HepG2 (cell line): ENCODE measurements around the gene TAF12. TPM values are rescaled to one million over a fixed set of nuclear protein-coding genes. Genes with fewer than 3 reads are reported as not detected.

Source experiments
- CHD2 ChIP-seq: IDR thresholded peaks from 2 replicates; pipeline ENCODE4 v1.6.1; 2011; ENCODE audit warnings: low read depth, low read length, improper control_type of control experiment
- CREB1 ChIP-seq, 2 experiments: fragments of 450-650 bp in 1 of 2; IDR thresholded peaks; 2 replicates each; pipeline ENCODE4 v1.6.1; 2016 to 2017; ENCODE audit warnings: control low read depth in 1 of 2, mild to moderate bottlenecking in 1 of 2, missing compliant biosample characterization in 1 of 2, missing genetic modification characterization in 1 of 2
- SALL1 ChIP-seq: sonication (generic); formaldehyde crosslinking; IDR thresholded peaks from 2 replicates; pipeline ENCODE4 v1.8.0; 2022; ENCODE audit warnings: mild to moderate bottlenecking, missing genetic modification reagents
- TGIF2 ChIP-seq: IDR thresholded peaks from 2 replicates; pipeline ENCODE4 v1.6.1; 2016; ENCODE audit warnings: control low read depth, missing compliant biosample characterization
- ZFP82 ChIP-seq: sonication (generic); formaldehyde crosslinking; IDR thresholded peaks from 2 replicates; pipeline ENCODE4 v1.5.1; 2020; ENCODE audit warnings: mild to moderate bottlenecking, missing genetic modification reagents, borderline replicate concordance
- ZNF274 ChIP-seq: sonication (generic); formaldehyde crosslinking; IDR thresholded peaks from 2 replicates; pipeline ENCODE4 v1.5.1; 2020; ENCODE audit warnings: mild to moderate bottlenecking, missing genetic modification reagents
- ZNF430 ChIP-seq: sonication (generic); formaldehyde crosslinking; IDR thresholded peaks from 2 replicates; pipeline ENCODE4 v1.9.0; 2021; ENCODE audit warnings: mild to moderate bottlenecking, missing genetic modification reagents
- polyA plus RNA-seq, 8 experiments: library from polyadenylated mRNA; depleted of rRNA in 3 of 8; stranded (reverse) in 7 of 8; unstranded in 1 of 8; fragments of >200 nt; fragmentation: Illumina TruSeq in 4 of 8; extraction: Trizol in 4 of 8; gene quantifications; 2 replicates each; pipeline versions ENCODE4 v1.2.1 to v1.2.3, GENCODE V29; 2011 to 2016; ENCODE audit warnings: low read depth in 4 of 8, missing spikeins in 1 of 8, mixed read lengths in 1 of 8; ENCODE audit not compliant: insufficient read depth in 1 of 8
- total RNA-seq, 5 experiments: library from RNA; depleted of rRNA; stranded (reverse); fragments of >200 nt; fragmentation: Illumina TruSeq; extraction: Trizol; gene quantifications; 2 replicates each; pipeline ENCODE4 v1.2.3, GENCODE V29; 2016; ENCODE audit warnings: low read depth in 1 of 5
- TF ChIP-seq, protein P1 (sequence below): sonication (generic); formaldehyde crosslinking; IDR thresholded peaks from 2 replicates; pipeline ENCODE4 v1.4.0; 2020; ENCODE audit warnings: mild to moderate bottlenecking, missing genetic modification reagents
- TF ChIP-seq, protein P2 (sequence below): IDR thresholded peaks from 2 replicates; pipeline ENCODE4 v1.6.1; 2016; ENCODE audit warnings: low read depth, missing genetic modification reagents, missing compliant biosample characterization
- TF ChIP-seq, protein P3 (sequence below): sonication (generic); formaldehyde crosslinking; IDR thresholded peaks from 2 replicates; pipeline ENCODE4 v1.9.0; 2022; ENCODE audit warnings: low read depth, missing genetic modification reagents
- TF ChIP-seq, protein P4 (sequence below): sonication (generic); formaldehyde crosslinking; IDR thresholded peaks from 2 replicates; pipeline ENCODE4 v1.8.0; 2022; ENCODE audit warnings: mild to moderate bottlenecking, missing genetic modification reagents; ENCODE audit not compliant: insufficient replicate concordance
- TF ChIP-seq, protein P5 (sequence below): sonication (generic); formaldehyde crosslinking; IDR thresholded peaks from 2 replicates; pipeline ENCODE4 v1.4.0; 2020; ENCODE audit warnings: missing genetic modification reagents

The TAF12 gene
- total and polyA plus RNA-seq, 2 of the 13 experiments (the other 11 are each of a cell fraction or from before 2014, with no cell fraction given), result 16.3 to 17.1 TPM

DNA sequence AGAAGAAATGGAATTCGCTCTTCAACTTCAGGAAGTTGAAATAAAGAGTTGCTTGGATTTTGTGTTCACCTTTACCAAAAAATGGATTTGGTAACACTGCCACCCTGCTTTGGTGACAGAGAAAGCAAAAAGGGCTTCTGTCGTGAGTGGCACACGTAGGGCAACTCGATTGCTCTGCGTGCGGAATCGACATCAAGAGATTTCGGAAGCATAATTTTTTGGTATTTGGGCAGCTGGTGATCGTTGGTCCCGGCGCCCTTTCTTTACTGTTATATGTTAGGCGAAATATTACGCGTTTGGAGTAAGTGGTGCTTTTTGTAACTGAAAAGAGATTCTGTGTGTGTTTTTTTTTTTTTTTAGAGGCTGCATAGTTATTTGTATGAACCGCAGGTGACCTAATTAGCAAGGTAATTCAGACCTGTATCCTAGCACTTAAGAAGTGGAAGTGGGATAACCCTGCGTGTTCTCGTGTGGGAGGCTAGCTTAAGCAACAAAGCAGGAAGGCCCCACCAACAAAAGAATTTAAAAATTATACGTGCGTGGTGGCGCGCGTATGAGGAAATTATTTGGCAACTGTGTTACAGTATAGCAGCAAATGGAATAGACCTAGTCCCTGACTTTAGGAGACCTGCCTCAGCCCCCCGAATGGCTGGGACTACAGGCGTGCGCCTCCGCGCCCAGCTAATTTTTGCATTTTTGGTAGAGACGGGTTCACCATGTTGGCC, 5.8 kb upstream of the TAF12 start, which contains the start of gene RNU11 (continued):
- TF ChIP-seq, protein P1, sequence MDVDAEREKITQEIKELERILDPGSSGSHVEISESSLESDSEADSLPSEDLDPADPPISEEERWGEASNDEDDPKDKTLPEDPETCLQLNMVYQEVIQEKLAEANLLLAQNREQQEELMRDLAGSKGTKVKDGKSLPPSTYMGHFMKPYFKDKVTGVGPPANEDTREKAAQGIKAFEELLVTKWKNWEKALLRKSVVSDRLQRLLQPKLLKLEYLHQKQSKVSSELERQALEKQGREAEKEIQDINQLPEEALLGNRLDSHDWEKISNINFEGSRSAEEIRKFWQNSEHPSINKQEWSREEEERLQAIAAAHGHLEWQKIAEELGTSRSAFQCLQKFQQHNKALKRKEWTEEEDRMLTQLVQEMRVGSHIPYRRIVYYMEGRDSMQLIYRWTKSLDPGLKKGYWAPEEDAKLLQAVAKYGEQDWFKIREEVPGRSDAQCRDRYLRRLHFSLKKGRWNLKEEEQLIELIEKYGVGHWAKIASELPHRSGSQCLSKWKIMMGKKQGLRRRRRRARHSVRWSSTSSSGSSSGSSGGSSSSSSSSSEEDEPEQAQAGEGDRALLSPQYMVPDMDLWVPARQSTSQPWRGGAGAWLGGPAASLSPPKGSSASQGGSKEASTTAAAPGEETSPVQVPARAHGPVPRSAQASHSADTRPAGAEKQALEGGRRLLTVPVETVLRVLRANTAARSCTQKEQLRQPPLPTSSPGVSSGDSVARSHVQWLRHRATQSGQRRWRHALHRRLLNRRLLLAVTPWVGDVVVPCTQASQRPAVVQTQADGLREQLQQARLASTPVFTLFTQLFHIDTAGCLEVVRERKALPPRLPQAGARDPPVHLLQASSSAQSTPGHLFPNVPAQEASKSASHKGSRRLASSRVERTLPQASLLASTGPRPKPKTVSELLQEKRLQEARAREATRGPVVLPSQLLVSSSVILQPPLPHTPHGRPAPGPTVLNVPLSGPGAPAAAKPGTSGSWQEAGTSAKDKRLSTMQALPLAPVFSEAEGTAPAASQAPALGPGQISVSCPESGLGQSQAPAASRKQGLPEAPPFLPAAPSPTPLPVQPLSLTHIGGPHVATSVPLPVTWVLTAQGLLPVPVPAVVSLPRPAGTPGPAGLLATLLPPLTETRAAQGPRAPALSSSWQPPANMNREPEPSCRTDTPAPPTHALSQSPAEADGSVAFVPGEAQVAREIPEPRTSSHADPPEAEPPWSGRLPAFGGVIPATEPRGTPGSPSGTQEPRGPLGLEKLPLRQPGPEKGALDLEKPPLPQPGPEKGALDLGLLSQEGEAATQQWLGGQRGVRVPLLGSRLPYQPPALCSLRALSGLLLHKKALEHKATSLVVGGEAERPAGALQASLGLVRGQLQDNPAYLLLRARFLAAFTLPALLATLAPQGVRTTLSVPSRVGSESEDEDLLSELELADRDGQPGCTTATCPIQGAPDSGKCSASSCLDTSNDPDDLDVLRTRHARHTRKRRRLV (CRISPR knock-in tag), result peak; percentile 100
- TF ChIP-seq TGIF2 (CRISPR knock-in tag), result peak; percentile 84; the same call in 1 of the 2 replicates
- TF ChIP-seq CHD2, result peak; percentile 64; the same call in 1 of the 2 replicates
- TF ChIP-seq, protein P2, sequence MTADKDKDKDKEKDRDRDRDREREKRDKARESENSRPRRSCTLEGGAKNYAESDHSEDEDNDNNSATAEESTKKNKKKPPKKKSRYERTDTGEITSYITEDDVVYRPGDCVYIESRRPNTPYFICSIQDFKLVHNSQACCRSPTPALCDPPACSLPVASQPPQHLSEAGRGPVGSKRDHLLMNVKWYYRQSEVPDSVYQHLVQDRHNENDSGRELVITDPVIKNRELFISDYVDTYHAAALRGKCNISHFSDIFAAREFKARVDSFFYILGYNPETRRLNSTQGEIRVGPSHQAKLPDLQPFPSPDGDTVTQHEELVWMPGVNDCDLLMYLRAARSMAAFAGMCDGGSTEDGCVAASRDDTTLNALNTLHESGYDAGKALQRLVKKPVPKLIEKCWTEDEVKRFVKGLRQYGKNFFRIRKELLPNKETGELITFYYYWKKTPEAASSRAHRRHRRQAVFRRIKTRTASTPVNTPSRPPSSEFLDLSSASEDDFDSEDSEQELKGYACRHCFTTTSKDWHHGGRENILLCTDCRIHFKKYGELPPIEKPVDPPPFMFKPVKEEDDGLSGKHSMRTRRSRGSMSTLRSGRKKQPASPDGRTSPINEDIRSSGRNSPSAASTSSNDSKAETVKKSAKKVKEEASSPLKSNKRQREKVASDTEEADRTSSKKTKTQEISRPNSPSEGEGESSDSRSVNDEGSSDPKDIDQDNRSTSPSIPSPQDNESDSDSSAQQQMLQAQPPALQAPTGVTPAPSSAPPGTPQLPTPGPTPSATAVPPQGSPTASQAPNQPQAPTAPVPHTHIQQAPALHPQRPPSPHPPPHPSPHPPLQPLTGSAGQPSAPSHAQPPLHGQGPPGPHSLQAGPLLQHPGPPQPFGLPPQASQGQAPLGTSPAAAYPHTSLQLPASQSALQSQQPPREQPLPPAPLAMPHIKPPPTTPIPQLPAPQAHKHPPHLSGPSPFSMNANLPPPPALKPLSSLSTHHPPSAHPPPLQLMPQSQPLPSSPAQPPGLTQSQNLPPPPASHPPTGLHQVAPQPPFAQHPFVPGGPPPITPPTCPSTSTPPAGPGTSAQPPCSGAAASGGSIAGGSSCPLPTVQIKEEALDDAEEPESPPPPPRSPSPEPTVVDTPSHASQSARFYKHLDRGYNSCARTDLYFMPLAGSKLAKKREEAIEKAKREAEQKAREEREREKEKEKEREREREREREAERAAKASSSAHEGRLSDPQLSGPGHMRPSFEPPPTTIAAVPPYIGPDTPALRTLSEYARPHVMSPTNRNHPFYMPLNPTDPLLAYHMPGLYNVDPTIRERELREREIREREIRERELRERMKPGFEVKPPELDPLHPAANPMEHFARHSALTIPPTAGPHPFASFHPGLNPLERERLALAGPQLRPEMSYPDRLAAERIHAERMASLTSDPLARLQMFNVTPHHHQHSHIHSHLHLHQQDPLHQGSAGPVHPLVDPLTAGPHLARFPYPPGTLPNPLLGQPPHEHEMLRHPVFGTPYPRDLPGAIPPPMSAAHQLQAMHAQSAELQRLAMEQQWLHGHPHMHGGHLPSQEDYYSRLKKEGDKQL (CRISPR knock-in tag), result peak; percentile 51; the same call in 1 of the 2 replicates
- TF ChIP-seq, protein P3, sequence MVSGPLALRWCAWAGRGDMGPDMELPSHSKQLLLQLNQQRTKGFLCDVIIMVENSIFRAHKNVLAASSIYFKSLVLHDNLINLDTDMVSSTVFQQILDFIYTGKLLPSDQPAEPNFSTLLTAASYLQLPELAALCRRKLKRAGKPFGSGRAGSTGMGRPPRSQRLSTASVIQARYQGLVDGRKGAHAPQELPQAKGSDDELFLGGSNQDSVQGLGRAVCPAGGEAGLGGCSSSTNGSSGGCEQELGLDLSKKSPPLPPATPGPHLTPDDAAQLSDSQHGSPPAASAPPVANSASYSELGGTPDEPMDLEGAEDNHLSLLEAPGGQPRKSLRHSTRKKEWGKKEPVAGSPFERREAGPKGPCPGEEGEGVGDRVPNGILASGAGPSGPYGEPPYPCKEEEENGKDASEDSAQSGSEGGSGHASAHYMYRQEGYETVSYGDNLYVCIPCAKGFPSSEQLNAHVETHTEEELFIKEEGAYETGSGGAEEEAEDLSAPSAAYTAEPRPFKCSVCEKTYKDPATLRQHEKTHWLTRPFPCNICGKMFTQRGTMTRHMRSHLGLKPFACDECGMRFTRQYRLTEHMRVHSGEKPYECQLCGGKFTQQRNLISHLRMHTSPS (CRISPR knock-in tag), result 0 out of 2 replicates have a peak, but pooled peaks have one; percentile 29
- TF ChIP-seq ZNF274 (CRISPR knock-in tag), result no peak
- TF ChIP-seq, protein P4, sequence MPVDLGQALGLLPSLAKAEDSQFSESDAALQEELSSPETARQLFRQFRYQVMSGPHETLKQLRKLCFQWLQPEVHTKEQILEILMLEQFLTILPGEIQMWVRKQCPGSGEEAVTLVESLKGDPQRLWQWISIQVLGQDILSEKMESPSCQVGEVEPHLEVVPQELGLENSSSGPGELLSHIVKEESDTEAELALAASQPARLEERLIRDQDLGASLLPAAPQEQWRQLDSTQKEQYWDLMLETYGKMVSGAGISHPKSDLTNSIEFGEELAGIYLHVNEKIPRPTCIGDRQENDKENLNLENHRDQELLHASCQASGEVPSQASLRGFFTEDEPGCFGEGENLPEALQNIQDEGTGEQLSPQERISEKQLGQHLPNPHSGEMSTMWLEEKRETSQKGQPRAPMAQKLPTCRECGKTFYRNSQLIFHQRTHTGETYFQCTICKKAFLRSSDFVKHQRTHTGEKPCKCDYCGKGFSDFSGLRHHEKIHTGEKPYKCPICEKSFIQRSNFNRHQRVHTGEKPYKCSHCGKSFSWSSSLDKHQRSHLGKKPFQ (CRISPR knock-in tag), result peak; percentile 53
- 0 out of 2 replicates have a peak, but pooled peaks have one; percentile 8 for TF ChIP-seq ZFP82 (CRISPR knock-in tag)
- TF ChIP-seq, protein P5, sequence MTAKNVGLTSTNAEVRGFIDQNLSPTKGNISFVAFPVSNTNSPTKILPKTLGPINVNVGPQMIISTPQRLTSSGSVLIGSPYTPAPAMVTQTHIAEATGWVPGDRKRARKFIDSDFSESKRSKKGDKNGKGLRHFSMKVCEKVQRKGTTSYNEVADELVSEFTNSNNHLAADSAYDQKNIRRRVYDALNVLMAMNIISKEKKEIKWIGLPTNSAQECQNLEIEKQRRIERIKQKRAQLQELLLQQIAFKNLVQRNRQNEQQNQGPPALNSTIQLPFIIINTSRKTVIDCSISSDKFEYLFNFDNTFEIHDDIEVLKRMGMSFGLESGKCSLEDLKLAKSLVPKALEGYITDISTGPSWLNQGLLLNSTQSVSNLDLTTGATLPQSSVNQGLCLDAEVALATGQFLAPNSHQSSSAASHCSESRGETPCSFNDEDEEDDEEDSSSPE (CRISPR knock-in tag), result peak; percentile 77
- peak; percentile 79; the same call in 1 of the 2 replicates for TF ChIP-seq SALL1
- peak; percentile 74 for TF ChIP-seq ZNF430
- peak; percentile 56 for TF ChIP-seq CREB1 (IDR thresholded peaks at IDR 0.05)
- peak; percentile 90 for TF ChIP-seq CREB1 (CRISPR knock-in tag; IDR thresholded peaks at IDR 0.05)
